Measurements from ENCODE around the gene ERGIC1. TPM values are rescaled to one million over a fixed set of nuclear protein-coding genes. Genes with fewer than 3 reads are reported as not detected.

Gene ERGIC1
- total and polyA plus RNA-seq, 2 of the 8 experiments (the other 6 are each of a cell fraction or from before 2014, with no cell fraction given): 95.3 to 106 TPM

- TF ChIP-seq MAFK (IDR thresholded peaks at IDR 0.05; ENCODE audit: low read depth, low read length): no peak
- no peak for TF ChIP-seq KDM4A (IDR thresholded peaks at IDR 0.05; ENCODE audit: low read depth, low read length, severe bottlenecking)
- TF ChIP-seq SP1 (IDR thresholded peaks at IDR 0.05; ENCODE audit: low read depth, low read length): no peak
- TF ChIP-seq, protein P1, sequence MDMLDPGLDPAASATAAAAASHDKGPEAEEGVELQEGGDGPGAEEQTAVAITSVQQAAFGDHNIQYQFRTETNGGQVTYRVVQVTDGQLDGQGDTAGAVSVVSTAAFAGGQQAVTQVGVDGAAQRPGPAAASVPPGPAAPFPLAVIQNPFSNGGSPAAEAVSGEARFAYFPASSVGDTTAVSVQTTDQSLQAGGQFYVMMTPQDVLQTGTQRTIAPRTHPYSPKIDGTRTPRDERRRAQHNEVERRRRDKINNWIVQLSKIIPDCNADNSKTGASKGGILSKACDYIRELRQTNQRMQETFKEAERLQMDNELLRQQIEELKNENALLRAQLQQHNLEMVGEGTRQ (IDR thresholded peaks at IDR 0.05; ENCODE audit: low read length): no peak
- no peak for TF ChIP-seq SP4 (IDR thresholded peaks at IDR 0.05; ENCODE audit: low read length)
- TF ChIP-seq TEAD4 (IDR thresholded peaks at IDR 0.05; ENCODE audit: low read depth, low read length): no peak
- no peak for TF ChIP-seq RBBP5 (IDR thresholded peaks at IDR 0.05; ENCODE audit: borderline replicate concordance, low read depth, low read length)
Measured at GRCh38 chr5:172994405-172994804, 160.4 kb downstream of the ERGIC1 start (continued).
